SK-N-MC (cell line): ENCODE data around the gene ACYP1.

Experiments used
- DNase-seq: peaks from one replicate; pipeline ENCODE4 v3.0.0-alpha.2; 2011; ENCODE audit warnings: low read depth, low spot score
- H3K27ac ChIP-seq: fragments of 200-600 bp; sonication (generic); 2 replicates; pipeline ENCODE4 v1.5.1; 2016; ENCODE audit warnings: mixed run types
- H3K36me3 ChIP-seq: fragments of 200-600 bp; sonication (generic); 2 replicates; pipeline ENCODE4 v1.6.1; 2017; ENCODE audit warnings: antibody characterized with exemption, low read length, mixed read lengths; ENCODE audit not compliant: insufficient read depth
- H3K4me3 ChIP-seq: fragments of 200-600 bp; sonication (generic); 2 replicates; pipeline ENCODE4 v1.5.1; 2016
- H3K9ac ChIP-seq: fragments of 200-600 bp; sonication (generic); 2 replicates; pipeline ENCODE4 v1.8.0; 2017; ENCODE audit warnings: mixed run types, mixed read lengths; ENCODE audit not compliant: insufficient read length
- H3K9me3 ChIP-seq: fragments of 200-600 bp; sonication (generic); 2 replicates; pipeline ENCODE4 v1.6.1; 2017; ENCODE audit warnings: low read depth, mild to moderate bottlenecking, antibody characterized with exemption, low read length, moderate library complexity, mixed read lengths
- EZH2 ChIP-seq: fragments of 200-600 bp; sonication (generic); IDR thresholded peaks from one replicate; pipeline ENCODE4 v1.6.1; 2017; ENCODE audit warnings: antibody characterized with exemption
- FOXP2 ChIP-seq: optimal IDR thresholded peaks from 2 replicates; pipeline ENCODE3; 2011; ENCODE audit warnings: mild to moderate bottlenecking, moderate library complexity; ENCODE audit not compliant: insufficient read depth; ENCODE audit errors: extremely low read length, control extremely low read depth
- POLR2AphosphoS5 ChIP-seq: IDR thresholded peaks from 2 replicates; pipeline ENCODE4 v1.6.1; 2012; ENCODE audit warnings: mild to moderate bottlenecking, low read depth, low read length, borderline replicate concordance

Gene ACYP1

DNA sequence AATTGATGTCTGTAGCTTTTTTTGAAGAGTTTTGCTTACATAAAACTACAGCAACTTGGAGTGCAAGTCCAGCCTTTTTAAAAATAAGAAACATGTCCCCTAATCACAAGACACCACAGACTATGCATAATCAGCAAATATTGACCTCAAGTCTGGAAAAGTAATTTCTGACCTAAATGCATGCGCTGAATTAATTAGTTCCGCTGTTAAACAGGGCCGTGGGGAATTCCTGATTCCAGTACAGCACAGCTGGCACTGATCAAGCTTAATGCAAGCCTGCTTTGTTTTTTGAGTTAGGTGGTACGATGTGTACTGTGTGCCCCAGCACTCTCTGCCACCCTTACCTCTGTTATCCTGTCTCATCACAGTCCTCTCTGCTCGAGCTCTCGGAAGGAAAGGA is 21.8 kb downstream of the ACYP1 start:
- peak overlapping the region; percentile 61; the same call in 1 of the 2 replicates for H3K27ac ChIP-seq
- H3K36me3 ChIP-seq: no peaks in the 10 kb centered on the region
- no peaks in the 10 kb centered on the region for H3K9me3 ChIP-seq
- H3K9ac ChIP-seq: peak overlapping the region; percentile 11
- TF ChIP-seq POLR2AphosphoS5 (peak; percentile 64; the same call in 1 of the 2 replicates), EZH2 (no peak), FOXP2 (peak; percentile 61)
- DNase-seq: peak; percentile 79
- H3K4me3 ChIP-seq: peak overlapping the region; percentile 56

DNA sequence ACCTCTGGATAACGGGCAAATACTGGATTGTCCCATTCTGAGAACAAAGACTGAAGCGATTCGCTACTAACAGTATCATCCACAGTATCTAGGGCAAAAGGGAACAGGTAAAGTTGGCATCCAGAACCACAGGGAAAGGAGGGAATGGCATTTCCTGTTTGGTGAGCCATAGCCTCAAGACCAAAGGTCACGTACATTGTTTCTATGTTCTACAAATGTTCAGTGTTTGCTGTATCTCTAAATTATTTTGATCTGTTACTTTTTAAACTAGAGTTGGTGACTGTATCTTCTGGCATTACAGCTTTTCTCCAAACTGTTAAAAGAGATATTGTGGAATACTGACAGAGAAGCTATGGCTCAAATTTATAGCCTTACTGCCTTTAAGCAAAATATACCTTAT is 22.2 kb downstream of the ACYP1 start:
- TF ChIP-seq EZH2: no peak
- no peak for TF ChIP-seq FOXP2
- peak overlapping the region; percentile 61; the same call in 1 of the 2 replicates for H3K27ac ChIP-seq
- H3K9ac ChIP-seq: peak overlapping the region; percentile 11
- no peaks in the 10 kb centered on the region for H3K36me3 ChIP-seq
- DNase-seq: no peak
- no peaks in the 10 kb centered on the region for H3K9me3 ChIP-seq
- H3K4me3 ChIP-seq: peak overlapping the region; percentile 56

DNA sequence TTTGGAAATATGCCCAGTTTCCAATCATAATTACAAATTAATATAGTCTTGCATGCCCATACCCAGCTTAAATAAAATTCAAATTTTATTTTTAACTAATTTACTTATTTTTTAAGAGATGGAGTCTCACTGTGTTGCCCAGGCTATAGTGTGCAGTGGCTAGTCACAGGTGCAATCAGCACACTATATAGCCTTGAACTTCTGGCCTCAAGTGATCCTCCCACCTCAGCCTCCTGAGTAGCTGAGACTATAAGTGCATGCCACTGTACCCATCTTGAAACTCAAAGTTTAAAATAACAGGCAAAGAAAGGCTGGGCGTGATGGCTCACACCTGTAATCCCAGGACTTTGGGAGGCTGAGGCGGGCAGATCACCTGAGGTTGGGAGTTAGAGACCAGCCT is 22.9 kb downstream of the ACYP1 start:
- TF ChIP-seq EZH2 (no peak), POLR2AphosphoS5 (no peak), FOXP2 (no peak)
- DNase-seq: no peak
- no peaks in the 10 kb centered on the region for H3K36me3 ChIP-seq
- H3K9ac ChIP-seq: no peak overlapping the region
- no peaks in the 10 kb centered on the region for H3K9me3 ChIP-seq
- H3K27ac ChIP-seq: no peak overlapping the region
- no peak overlapping the region for H3K4me3 ChIP-seq

DNA sequence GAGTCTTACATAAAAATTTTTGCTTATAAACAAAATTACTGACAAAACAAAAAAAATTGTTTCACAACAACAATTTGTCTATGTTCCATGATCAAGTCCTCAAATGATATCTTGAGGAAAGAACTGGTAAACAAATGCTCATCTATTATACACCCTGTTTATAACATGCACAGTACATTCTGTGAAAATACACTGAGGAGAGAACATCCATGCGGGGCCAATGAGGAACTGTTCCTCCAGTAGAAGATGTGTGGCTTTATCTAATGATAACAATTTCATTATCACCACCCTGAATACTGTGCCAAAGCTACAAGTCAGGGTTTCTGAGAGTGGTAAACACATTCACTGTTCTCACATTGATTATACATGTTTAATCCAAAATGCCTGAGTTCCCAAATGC is 23.3 kb downstream of the ACYP1 start:
- H3K36me3 ChIP-seq: no peaks in the 10 kb centered on the region
- no peak overlapping the region for H3K9ac ChIP-seq
- H3K9me3 ChIP-seq: no peaks in the 10 kb centered on the region
- TF ChIP-seq FOXP2: no peak
- no peak for TF ChIP-seq POLR2AphosphoS5
- no peak for TF ChIP-seq EZH2
- H3K4me3 ChIP-seq: no peak overlapping the region
- no peak for DNase-seq
- H3K27ac ChIP-seq: no peak overlapping the region

DNA sequence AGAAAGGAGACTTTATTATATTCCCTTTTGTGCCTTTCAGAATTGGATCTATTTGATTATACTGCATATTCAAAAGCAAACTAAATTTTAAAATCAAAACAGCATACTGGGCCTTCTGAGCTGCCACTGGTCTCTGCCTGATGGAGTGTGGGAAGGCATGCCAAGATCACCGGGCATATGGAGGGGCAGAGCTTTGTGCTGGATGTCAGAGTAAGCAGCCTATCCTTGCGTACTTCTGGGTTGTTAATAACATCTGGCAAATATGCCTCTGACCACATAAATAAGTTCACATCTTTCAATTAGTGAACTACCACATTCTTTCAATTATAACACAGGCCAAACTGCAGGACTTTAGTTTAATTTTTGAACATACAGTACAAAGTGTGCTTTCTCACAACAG is 30.9 kb downstream of the ACYP1 start:
- no peak overlapping the region for H3K27ac ChIP-seq
- H3K4me3 ChIP-seq: no peak overlapping the region
- DNase-seq: no peak
- H3K9ac ChIP-seq: no peak overlapping the region
- TF ChIP-seq EZH2 (no peak), POLR2AphosphoS5 (no peak)
- no peaks in the 10 kb centered on the region for H3K36me3 ChIP-seq
- H3K9me3 ChIP-seq: no peaks in the 10 kb centered on the region

DNA sequence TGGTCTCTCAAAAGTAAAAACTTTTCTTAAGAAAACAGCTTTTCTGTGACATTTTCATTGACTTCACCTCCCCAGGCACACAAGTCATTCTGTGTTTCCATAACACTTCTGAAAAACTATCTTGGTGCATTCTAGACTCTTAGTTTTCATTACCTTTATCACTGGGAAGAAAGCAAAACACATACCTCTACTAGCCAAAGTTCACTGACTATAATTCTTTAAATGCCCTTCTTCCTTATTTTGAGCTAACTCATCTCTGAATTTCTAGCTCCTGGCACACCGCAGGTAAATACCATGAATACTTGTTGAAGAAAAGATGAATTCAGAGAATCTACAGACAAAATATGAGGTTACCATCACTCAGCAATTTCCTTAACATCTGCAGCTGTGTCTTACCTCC is 33.7 kb downstream of the ACYP1 start:
- H3K36me3 ChIP-seq: no peaks in the 10 kb centered on the region
- H3K4me3 ChIP-seq: no peak overlapping the region
- no peak for DNase-seq
- H3K27ac ChIP-seq: no peak overlapping the region
- H3K9me3 ChIP-seq: no peaks in the 10 kb centered on the region
- no peak for TF ChIP-seq EZH2
- TF ChIP-seq POLR2AphosphoS5: no peak
- no peak for TF ChIP-seq FOXP2
- H3K9ac ChIP-seq: no peak overlapping the region

DNA sequence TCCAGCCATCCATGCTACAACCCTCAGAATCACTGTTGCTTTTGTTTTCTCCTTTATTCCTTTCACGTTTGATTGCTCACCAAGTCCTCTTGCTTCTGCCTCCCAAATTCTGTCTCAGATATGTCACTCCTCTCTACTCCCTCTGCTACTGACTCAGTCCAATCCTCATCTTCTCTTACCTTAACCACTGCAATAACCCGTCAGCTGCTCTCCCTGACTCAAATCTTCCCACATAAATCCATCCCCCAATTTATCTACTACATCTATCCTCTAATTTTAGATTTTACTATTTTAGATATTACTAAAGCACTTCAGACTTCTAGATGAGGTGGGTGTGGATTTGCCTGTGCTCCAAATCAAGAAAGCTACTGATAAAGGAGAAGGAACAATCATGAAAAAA is 37.9 kb downstream of the ACYP1 start:
- TF ChIP-seq EZH2: no peak
- TF ChIP-seq POLR2AphosphoS5: no peak
- no peak for TF ChIP-seq FOXP2
- Histone ChIP-seq H3K36me3 (no peaks in the 10 kb centered on the region), H3K9ac (no peak overlapping the region), H3K9me3 (no peaks in the 10 kb centered on the region), H3K27ac (no peak overlapping the region), H3K4me3 (no peak overlapping the region)
- DNase-seq: no peak

DNA sequence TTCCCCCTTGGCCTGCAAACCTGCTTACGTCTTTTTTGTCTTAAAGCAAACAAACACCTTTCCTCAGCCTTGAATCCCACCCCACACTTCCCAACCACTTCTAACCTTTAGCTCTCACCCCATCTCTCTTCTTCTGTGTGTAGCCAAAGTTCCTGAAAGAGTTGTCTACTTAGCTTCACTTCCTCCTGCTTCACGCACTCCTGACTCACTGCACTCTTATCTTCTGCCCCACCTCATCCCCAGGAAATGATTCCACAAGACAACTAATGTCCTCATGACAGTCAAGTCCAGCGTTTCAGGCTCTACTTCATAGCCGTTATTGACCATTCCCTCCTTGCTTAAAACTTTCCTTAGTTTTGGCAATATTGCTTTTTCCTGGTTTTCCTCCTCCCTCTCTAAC is 38.7 kb downstream of the ACYP1 start:
- TF ChIP-seq FOXP2 (no peak), EZH2 (no peak), POLR2AphosphoS5 (no peak)
- H3K9ac ChIP-seq: no peak overlapping the region
- H3K9me3 ChIP-seq: no peaks in the 10 kb centered on the region
- no peak overlapping the region for H3K27ac ChIP-seq
- DNase-seq: no peak
- no peaks in the 10 kb centered on the region for H3K36me3 ChIP-seq
- no peak overlapping the region for H3K4me3 ChIP-seq

DNA sequence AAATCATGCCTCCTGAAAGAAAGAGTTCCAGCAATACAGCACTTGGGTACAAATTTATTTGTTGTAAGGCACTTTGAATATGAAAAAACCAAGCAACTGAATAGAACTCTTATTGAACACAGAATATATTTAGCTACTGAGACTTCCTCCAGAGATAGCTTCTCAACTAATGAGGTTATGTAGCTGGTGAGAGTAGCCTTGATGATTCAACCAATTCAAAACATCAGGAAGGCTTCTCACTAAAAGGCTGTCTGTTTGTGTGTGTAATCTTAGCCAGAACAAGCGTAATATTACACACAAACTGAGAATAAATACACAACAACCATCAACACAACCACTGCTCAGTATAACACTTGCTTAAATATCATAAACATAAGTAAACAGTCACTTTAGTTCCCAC is 40.7 kb downstream of the ACYP1 start:
- Histone ChIP-seq H3K4me3 (no peak overlapping the region), H3K36me3 (no peaks in the 10 kb centered on the region), H3K9me3 (no peaks in the 10 kb centered on the region), H3K9ac (no peak overlapping the region), H3K27ac (no peak overlapping the region)
- TF ChIP-seq POLR2AphosphoS5 (no peak), EZH2 (no peak), FOXP2 (no peak)
- DNase-seq: no peak
